Spinal cord (tissue), 10 donors: Measurements from ENCODE around the gene C3orf20. TPM values are rescaled to one million over a fixed set of nuclear protein-coding genes. Genes with fewer than 3 reads are reported as not detected.

Experiments
- DNase-seq, 6 donors: peaks; one replicate each; pipeline versions ENCODE4 v3.0.0 to v3.0.0-alpha.2; 2013 to 2015; ENCODE audit warnings: low spot score in 6 of 6, low read depth in 4 of 6
- H3K27ac ChIP-seq: one replicate; pipeline ENCODE4 v1.5.1; 2013; ENCODE audit warnings: low read depth, low read length, control low read depth
- H3K27me3 ChIP-seq: one replicate; pipeline ENCODE4 v1.6.1; 2013; ENCODE audit warnings: low read length; ENCODE audit not compliant: control insufficient read depth, insufficient read depth
- H3K36me3 ChIP-seq: one replicate; pipeline ENCODE4 v1.6.1; 2013; ENCODE audit warnings: low read length; ENCODE audit not compliant: control insufficient read depth, insufficient read depth
- H3K4me1 ChIP-seq: one replicate; pipeline ENCODE4 v1.6.1; 2013; ENCODE audit warnings: low read length; ENCODE audit not compliant: control insufficient read depth, insufficient read depth
- H3K4me3 ChIP-seq: one replicate; pipeline ENCODE4 v1.5.1; 2013; ENCODE audit warnings: low read depth, low read length, control low read depth
- H3K9me3 ChIP-seq: one replicate; pipeline ENCODE4 v1.6.1; 2013; ENCODE audit warnings: low read length; ENCODE audit not compliant: control insufficient read depth, insufficient read depth
- WGBS: methylation state at CpG from one replicate; pipeline ENCODE4 v1.1.5; 2013; ENCODE audit warnings: missing lambda C conversion rate; ENCODE audit not compliant: insufficient coverage; 5-methylcytosine and 5-hydroxymethylcytosine counted together
- polyA plus RNA-seq, 2 donors: library from polyadenylated mRNA; unstranded; fragments of 120-200 nt; gene quantifications; one replicate each; pipeline ENCODE4 v1.2.1, GENCODE V29; 2013; ENCODE audit not compliant: insufficient read length in 2 of 2
- total RNA-seq, 2 donors: library from RNA; depleted of rRNA in 1 of 2; stranded (reverse); fragments of 120-200 nt in 1 of 2; fragments of >200 nt in 1 of 2; gene quantifications; one replicate each; pipeline versions ENCODE4 v1.2.3 to v1.2.4, GENCODE V29; 2013 to 2014
- donor health status: healthy.

Gene C3orf20
- total and polyA plus RNA-seq, 4 donors, result 0.06 to 0.33 (median 0.16) TPM

GRCh38 chr3:14788644-14789043 is 113.7 kb downstream of the C3orf20 start:
- peaks cover 30% of the 10 kb centered on the region for H3K4me1 ChIP-seq
- H3K9me3 ChIP-seq, result no peaks in the 10 kb centered on the region
- H3K36me3 ChIP-seq, result no peaks in the 10 kb centered on the region
- 86% methylated on average over 7 of the region's 7 CpGs for WGBS
- no peak overlapping the region for H3K4me3 ChIP-seq
- H3K27me3 ChIP-seq, result no peaks in the 10 kb centered on the region
- H3K27ac ChIP-seq, result no peak overlapping the region
- no peak for DNase-seq

- Histone ChIP-seq H3K36me3 (no peaks in the 10 kb centered on the region), H3K4me3 (no peak overlapping the region), H3K9me3 (no peaks in the 10 kb centered on the region), H3K27ac (no peak overlapping the region), H3K27me3 (no peaks in the 10 kb centered on the region), H3K4me1 (peaks cover 27% of the 10 kb centered on the region)
- WGBS, result no CpG with 5 or more reads among the region's 5 CpGs
- DNase-seq, result no peak
Observed at GRCh38 chr3:14789221-14789620, 114.3 kb downstream of the C3orf20 start.

- H3K27ac ChIP-seq, result no peak overlapping the region
- H3K4me3 ChIP-seq, result no peak overlapping the region
- 71% methylated on average over 8 of the region's 10 CpGs for WGBS
- H3K4me1 ChIP-seq, result peaks cover 22% of the 10 kb centered on the region
- DNase-seq, result no peak
- no peaks in the 10 kb centered on the region for H3K9me3 ChIP-seq
- H3K27me3 ChIP-seq, result no peaks in the 10 kb centered on the region
- H3K36me3 ChIP-seq, result no peaks in the 10 kb centered on the region
Observed at GRCh38 chr3:14789640-14790285, 114.8 kb downstream of the C3orf20 start.

GRCh38 chr3:14791343-14791945 is 116.5 kb downstream of the C3orf20 start:
- no peak overlapping the region for H3K27ac ChIP-seq
- peaks cover 23% of the 10 kb centered on the region for H3K4me1 ChIP-seq
- 33% methylated on average over 14 of the region's 15 CpGs for WGBS
- H3K9me3 ChIP-seq, result no peaks in the 10 kb centered on the region
- peak in 2 of 6 donors; percentile 56 to 83 for DNase-seq
- H3K36me3 ChIP-seq, result no peaks in the 10 kb centered on the region
- H3K4me3 ChIP-seq, result no peak overlapping the region
- peaks cover 2% of the 10 kb centered on the region for H3K27me3 ChIP-seq

GRCh38 chr3:14792691-14793121 is 117.8 kb downstream of the C3orf20 start:
- WGBS, result 90% methylated on average over 8 of the region's 9 CpGs
- Histone ChIP-seq H3K4me3 (no peak overlapping the region), H3K27ac (no peak overlapping the region), H3K36me3 (no peaks in the 10 kb centered on the region), H3K9me3 (no peaks in the 10 kb centered on the region), H3K27me3 (peaks cover 2% of the 10 kb centered on the region), H3K4me1 (peaks cover 29% of the 10 kb centered on the region)
- DNase-seq, result no peak

GRCh38 chr3:14793126-14793857 is 118.4 kb downstream of the C3orf20 start:
- H3K4me1 ChIP-seq, result peaks cover 24% of the 10 kb centered on the region
- H3K27ac ChIP-seq, result peak overlapping the region; percentile 37
- WGBS, result 60% methylated on average over 15 of the region's 15 CpGs
- DNase-seq, result peak in 1 of 6 donors; percentile 63
- no peaks in the 10 kb centered on the region for H3K9me3 ChIP-seq
- no peak overlapping the region for H3K4me3 ChIP-seq
- peaks cover 2% of the 10 kb centered on the region for H3K27me3 ChIP-seq
- H3K36me3 ChIP-seq, result no peaks in the 10 kb centered on the region

GRCh38 chr3:14793858-14794234 is 118.9 kb downstream of the C3orf20 start:
- Histone ChIP-seq H3K4me1 (peaks cover 24% of the 10 kb centered on the region), H3K27ac (peak overlapping the region; percentile 37), H3K27me3 (peaks cover 2% of the 10 kb centered on the region), H3K36me3 (no peaks in the 10 kb centered on the region), H3K9me3 (no peaks in the 10 kb centered on the region), H3K4me3 (no peak overlapping the region)
- 76% methylated on average over 2 of the region's 5 CpGs for WGBS
- no peak for DNase-seq

GRCh38 chr3:14794435-14794834 is 119.5 kb downstream of the C3orf20 start:
- Histone ChIP-seq H3K27me3 (peaks cover 2% of the 10 kb centered on the region), H3K4me3 (no peak overlapping the region), H3K4me1 (peaks cover 24% of the 10 kb centered on the region), H3K27ac (no peak overlapping the region), H3K9me3 (no peaks in the 10 kb centered on the region), H3K36me3 (no peaks in the 10 kb centered on the region)
- WGBS, result 67% methylated on average over 2 of the region's 2 CpGs
- peak in 2 of 6 donors; percentile 14 to 23 for DNase-seq

GRCh38 chr3:14795996-14796395 is 121.1 kb downstream of the C3orf20 start:
- Histone ChIP-seq H3K27me3 (peaks cover 2% of the 10 kb centered on the region), H3K4me1 (peaks cover 24% of the 10 kb centered on the region), H3K27ac (no peak overlapping the region), H3K9me3 (no peaks in the 10 kb centered on the region), H3K36me3 (no peaks in the 10 kb centered on the region), H3K4me3 (no peak overlapping the region)
- peak in 1 of 6 donors; percentile 15 for DNase-seq
- WGBS, result 85% methylated on average over 2 of the region's 2 CpGs
